Breast epithelium (tissue), 3 donors: ENCODE measurements around the gene AUNIP.

Source experiments
- CTCF ChIP-seq, 3 donors: fragments of 450-650 bp; IDR thresholded peaks; one replicate each; pipeline ENCODE4 v1.5.1; 2016 to 2017; ENCODE audit warnings: antibody characterized with exemption in 3 of 3, mild to moderate bottlenecking in 3 of 3, moderate library complexity in 3 of 3
- POLR2A ChIP-seq: fragments of 450-650 bp; IDR thresholded peaks from one replicate; pipeline ENCODE4 v1.6.1; 2016; ENCODE audit warnings: antibody characterized with exemption, mild to moderate bottlenecking, moderate library complexity
- POLR2AphosphoS5 ChIP-seq, 3 donors: sonication (generic); formaldehyde crosslinking; IDR thresholded peaks; one replicate each; pipeline ENCODE4 v1.6.1; 2017; ENCODE audit warnings: antibody characterized with exemption in 3 of 3

- no peak for TF ChIP-seq CTCF (IDR thresholded peaks at IDR 0.05)
- no peak for TF ChIP-seq POLR2A
- no peak for TF ChIP-seq POLR2AphosphoS5 (IDR thresholded peaks at IDR 0.05)
Observed at GRCh38 chr1:25797939-25798338, 61.3 kb downstream of the AUNIP start.
